HG03039 (cell line): ENCODE data around the gene NR1H3.

Source experiments
- ATAC-seq: cut with Tn5 transposase; IDR thresholded peaks from one replicate; pipeline ENCODE4 v1.9.1; 2021; ENCODE audit warnings: mild to moderate bottlenecking, moderate library complexity; ENCODE audit not compliant: unreplicated experiment

NR1H3 gene

GRCh38 chr11:47269002-47269828, 11.4 kb downstream of the NR1H3 start:
- ATAC-seq = peak; percentile 45

- ATAC-seq = peak; percentile 71
Observed at GRCh38 chr11:47269829-47270305, 12.1 kb downstream of the NR1H3 start, which contains the start of gene MADD. MADD (plus strand) TSS chr11:47270133.

GRCh38 chr11:47270331-47271271, 12.8 kb downstream of the NR1H3 start:
- no peak for ATAC-seq

- no peak for ATAC-seq
Observed at GRCh38 chr11:47271328-47271727, 13.5 kb downstream of the NR1H3 start.

GRCh38 chr11:47271961-47272661, 14.3 kb downstream of the NR1H3 start:
- ATAC-seq = no peak

GRCh38 chr11:47272706-47273105, 14.9 kb downstream of the NR1H3 start:
- ATAC-seq = no peak

- no peak for ATAC-seq
Observed at GRCh38 chr11:47274495-47275235, 16.9 kb downstream of the NR1H3 start.

GRCh38 chr11:47276923-47277322, 19.1 kb downstream of the NR1H3 start:
- ATAC-seq = no peak

GRCh38 chr11:47278058-47278457, 20.3 kb downstream of the NR1H3 start:
- ATAC-seq = no peak

GRCh38 chr11:47278769-47279168, 21.0 kb downstream of the NR1H3 start:
- ATAC-seq = no peak

- no peak for ATAC-seq
Observed at GRCh38 chr11:47280099-47280498, 22.3 kb downstream of the NR1H3 start.

- ATAC-seq = no peak
Observed at GRCh38 chr11:47280860-47281259, 23.1 kb downstream of the NR1H3 start.

GRCh38 chr11:47282462-47282861, 24.7 kb downstream of the NR1H3 start:
- ATAC-seq = no peak

GRCh38 chr11:47284151-47284550, 26.4 kb downstream of the NR1H3 start:
- no peak for ATAC-seq

- ATAC-seq = no peak
Observed at GRCh38 chr11:47285969-47286770, 28.4 kb downstream of the NR1H3 start.

GRCh38 chr11:47288066-47288465, 30.3 kb downstream of the NR1H3 start:
- no peak for ATAC-seq

- ATAC-seq = no peak
Observed at GRCh38 chr11:47289856-47290255, 32.1 kb downstream of the NR1H3 start.

GRCh38 chr11:47295385-47295784, 37.6 kb downstream of the NR1H3 start:
- ATAC-seq = no peak

GRCh38 chr11:47296045-47296444, 38.2 kb downstream of the NR1H3 start:
- ATAC-seq = no peak
